GM19452 (cell line): Measurements from ENCODE around the gene SFXN1.
"Not testable (repeated sequence)": the region's sequence is repeated elsewhere in the genome, so short reads cannot be mapped to it uniquely, and the experiment has no call there.

Experiments used
- ATAC-seq: cut with Tn5 transposase; IDR thresholded peaks from one replicate; pipeline ENCODE4 v1.9.1; 2021; ENCODE audit not compliant: unreplicated experiment

SFXN1 gene

DNA sequence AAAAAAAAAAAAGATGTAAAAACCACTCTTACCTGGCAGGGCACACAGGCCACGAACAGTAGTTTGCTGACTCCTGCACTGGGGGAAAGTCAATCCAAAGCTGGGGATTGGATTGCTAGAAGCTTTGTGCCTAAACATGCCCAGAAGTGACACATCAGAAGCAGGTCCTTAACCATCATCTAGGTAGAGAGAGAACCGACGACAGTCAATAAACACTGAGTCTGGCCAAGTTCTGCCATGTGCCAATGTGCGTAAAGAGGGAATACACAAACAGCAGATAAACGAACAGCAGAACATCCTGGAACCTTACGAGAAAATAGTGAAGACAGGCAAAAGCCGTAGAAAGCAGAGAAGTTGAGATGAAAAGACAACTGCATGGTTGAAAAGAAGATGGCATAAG is 14.9 kb downstream of the SFXN1 start:
- no peak for ATAC-seq

DNA sequence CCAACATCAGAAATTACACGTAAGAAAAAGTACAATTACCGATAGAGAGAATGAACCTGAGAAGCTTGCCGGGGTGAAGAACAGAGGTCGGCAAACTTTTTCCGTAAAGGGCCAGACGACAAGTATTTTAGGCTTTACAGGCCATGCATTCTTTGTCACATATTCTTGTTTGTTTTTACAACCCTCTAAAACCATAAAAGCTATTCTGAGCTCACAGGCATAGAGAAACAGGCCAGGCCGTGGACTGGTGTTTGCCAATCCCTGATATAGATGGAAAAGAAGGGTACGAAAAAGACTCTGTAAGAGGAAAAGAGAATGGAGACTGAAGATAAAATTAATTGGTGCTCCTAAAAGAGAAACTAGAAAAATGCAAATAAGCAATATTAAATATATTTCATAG is 15.4 kb downstream of the SFXN1 start:
- ATAC-seq: no peak

DNA sequence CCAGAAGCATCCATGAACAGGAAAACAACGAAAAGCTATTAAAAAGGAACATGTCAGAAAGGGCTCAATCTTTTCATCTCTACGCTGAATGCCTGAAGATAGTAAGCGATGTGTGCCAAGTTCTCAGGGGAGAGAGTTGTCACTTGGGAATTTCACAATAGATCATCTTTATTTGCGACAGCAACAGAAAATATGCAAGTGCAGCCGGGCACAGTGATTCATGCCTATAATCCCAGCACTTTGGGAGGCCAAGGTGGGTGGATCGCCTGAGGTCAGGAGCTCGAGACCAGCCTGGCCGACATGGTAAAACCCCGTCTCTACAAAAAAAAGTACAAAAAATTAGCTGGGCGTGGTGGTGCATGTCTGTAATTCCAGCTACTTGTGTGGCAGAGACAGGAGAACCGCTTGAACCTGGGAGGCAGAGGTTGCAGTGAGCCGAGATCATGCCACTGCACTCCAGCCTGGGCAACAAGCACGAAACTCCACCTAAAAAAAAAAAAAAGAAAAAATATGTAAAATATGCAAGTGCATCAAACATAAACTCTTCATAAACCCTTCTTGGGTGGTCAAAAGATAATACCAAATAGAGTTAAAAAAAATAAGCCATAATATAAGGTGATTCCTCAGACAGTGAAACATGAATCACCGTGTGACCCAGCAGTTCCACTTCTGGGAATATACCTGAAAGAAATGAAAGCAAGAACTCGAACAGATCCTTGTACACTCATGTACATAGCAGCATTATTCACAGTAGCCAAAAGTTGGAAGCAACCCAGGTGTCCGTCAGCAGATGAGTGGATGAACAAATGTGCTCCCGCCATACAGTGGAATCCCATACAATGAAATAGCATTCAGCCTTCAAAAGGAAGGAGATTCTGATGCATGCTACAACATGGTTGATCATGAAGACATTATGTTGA is 16.2 kb downstream of the SFXN1 start:
- ATAC-seq: no peak

- no peak for ATAC-seq
Observed at GRCh38 chr5:175501759-175502158, 23.4 kb downstream of the SFXN1 start.

DNA sequence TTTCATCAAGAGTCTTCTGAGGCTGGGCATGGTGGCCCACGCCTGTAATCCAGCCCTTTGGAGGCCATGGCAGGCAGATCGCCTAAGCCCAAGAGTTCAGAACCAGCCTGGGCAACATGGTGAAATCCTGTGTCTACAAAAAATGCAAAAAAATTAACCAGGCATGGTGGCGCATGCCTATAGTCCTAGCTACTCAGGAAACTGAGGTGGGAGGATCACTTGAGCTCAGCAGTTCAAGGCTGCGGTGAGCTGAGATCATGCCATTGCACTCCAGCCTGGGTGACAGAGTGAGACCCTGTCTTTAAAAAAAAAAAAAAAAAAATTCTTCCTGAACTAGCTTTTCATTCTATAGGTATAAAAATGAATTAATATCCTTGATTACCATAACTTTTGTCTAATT is 29.3 kb downstream of the SFXN1 start:
- ATAC-seq: not testable (repeated sequence)

DNA sequence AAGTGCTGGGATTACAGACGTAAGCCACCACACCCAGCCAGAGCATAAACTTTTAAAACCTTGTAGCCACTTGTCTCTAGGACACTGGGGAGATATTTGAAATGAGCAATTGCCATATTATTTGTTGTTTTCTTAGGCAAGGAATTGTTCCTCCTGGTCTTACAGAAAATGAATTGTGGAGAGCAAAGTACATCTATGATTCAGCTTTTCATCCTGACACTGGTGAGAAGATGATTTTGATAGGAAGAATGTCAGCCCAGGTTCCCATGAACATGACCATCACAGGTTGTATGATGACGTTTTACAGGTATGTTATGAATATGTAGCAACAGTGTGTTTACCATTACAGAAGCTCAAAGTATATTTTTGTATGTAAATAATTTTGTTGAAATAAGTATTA is 30.5 kb downstream of the SFXN1 start:
- no peak for ATAC-seq

DNA sequence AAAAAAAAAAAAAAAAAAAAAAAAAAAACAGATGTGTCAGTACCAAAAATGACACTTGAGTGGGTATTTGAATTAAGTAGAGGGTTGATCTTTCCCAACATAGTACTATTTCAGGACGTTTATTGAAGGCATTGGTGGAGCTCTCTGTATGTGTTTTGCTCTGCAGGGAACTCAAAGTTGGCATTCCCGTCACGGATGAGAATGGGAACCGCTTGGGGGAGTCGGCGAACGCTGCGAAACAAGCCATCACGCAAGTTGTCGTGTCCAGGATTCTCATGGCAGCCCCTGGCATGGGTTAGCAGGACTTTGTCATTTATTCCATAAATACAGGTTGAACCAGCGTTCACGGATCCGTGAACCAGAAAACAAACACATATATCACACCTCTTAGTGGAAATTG is 34.9 kb downstream of the SFXN1 start:
- no peak for ATAC-seq

DNA sequence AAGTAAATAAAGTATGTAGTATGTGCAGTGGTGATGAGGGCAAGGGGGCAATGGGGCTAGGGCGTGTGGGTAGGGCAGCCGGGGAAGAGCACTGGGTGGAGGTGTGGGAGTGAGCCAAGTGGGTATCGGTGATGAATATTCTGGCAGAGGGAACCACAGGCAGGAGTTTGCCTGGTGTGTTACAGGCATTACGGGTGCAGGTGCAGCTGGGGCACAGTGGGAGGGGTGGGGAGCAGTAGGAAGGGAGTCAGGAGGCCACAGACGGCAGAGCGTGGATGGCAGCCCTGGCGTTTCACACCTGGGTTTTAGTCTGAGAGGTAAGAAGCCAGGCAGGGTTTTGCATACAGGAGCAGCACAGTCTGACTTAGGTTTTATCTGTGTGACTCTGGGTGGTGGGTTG is 35.4 kb downstream of the SFXN1 start:
- no peak for ATAC-seq

GRCh38 chr5:175516933-175517823 is 38.8 kb downstream of the SFXN1 start:
- ATAC-seq: no peak

GRCh38 chr5:175517824-175518450 is 39.6 kb downstream of the SFXN1 start:
- ATAC-seq: no peak

- ATAC-seq: no peak
Observed at GRCh38 chr5:175519006-175519405, 40.6 kb downstream of the SFXN1 start.

GRCh38 chr5:175520321-175520720 is 42.0 kb downstream of the SFXN1 start:
- no peak for ATAC-seq

GRCh38 chr5:175520873-175521272 is 42.5 kb downstream of the SFXN1 start:
- no peak for ATAC-seq

GRCh38 chr5:175521313-175521833 is 43.0 kb downstream of the SFXN1 start:
- ATAC-seq: no peak

DNA sequence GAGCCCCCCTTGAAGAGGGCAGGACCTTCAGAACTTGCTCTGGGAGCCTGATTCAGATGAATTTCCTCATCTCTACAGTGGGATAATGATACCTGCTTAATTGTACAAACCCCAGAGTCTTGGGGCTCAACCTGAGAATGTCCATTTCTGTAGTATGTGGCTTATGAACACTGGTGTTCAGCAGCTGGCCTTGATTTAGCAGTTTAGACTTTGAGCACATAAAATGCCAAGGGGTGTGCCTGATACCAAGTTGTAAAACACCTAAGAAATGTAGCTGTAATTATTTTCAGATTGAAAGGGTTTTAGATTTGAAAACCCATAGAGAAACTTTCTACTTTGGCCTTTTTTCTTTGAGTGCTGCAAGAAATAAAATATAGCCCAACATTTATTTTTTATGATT is 44.9 kb downstream of the SFXN1 start:
- no peak for ATAC-seq

GRCh38 chr5:175524211-175524610 is 45.9 kb downstream of the SFXN1 start:
- ATAC-seq: no peak

DNA sequence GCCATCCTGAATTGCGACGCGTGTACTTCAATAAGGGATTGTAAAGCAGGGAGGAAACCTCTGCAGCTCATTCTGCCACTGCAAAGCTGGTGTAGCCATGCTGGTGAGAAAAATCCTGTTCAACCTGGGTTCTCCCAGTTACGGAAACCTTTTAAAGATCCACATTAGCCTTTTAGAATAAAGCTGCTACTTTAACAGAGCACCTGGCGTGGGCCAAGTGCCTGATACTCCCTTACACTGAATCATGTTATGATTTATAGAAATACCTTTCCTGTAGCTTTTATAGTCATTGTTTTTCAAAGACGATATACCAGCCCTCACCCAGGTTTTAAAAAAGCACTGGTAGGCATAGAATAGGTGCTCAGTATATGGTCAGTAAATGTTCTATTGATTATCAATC is 48.3 kb downstream of the SFXN1 start:
- ATAC-seq: no peak

DNA sequence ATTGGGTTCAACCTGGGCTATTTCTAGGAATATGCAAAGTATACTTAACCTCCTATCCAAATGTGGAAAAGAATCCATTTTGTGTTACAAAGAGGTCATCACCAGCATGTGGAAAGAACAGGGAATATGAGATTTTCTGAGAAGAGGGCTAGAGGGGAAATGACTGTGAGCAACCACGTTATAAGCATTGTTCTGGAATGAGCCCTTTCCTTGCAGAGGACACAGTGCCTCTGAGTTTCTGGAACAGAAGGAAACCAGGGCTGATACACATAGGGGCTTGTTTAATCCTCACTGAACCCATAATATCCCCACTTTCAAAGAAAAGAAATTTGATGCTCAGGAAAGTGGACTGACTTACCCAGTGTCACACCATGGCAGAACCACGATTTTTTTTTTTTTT is 53.0 kb downstream of the SFXN1 start:
- ATAC-seq: no peak

GRCh38 chr5:175534070-175534932 is 55.9 kb downstream of the SFXN1 start:
- peak; percentile 96 for ATAC-seq

- not testable (repeated sequence) for ATAC-seq
Observed at GRCh38 chr5:175535331-175535730, 57.0 kb downstream of the SFXN1 start.
